IMR-90 (cell line): ENCODE results near the gene CPXM1. TPM values are rescaled to one million over a fixed set of nuclear protein-coding genes. Genes with fewer than 3 reads are reported as not detected.

ENCODE experiments used
- ATAC-seq: fragments of 200-7000 bp; cut with Tn5 transposase; 2 replicates; pipeline ENCODE4 v1.9.1; 2020; ENCODE audit warnings: low read depth, mild to moderate bottlenecking, moderate library complexity
- BruUV-seq: library from RNA; stranded (reverse); fragments of 400-500 nt; replicated peaks from 2 replicates; lab custom pipeline; 2021; lab: Mats Ljungman, UMichigan
- CTCF ChIA-PET: fragments of 300-600 bp; formaldehyde crosslinking; extraction: SDS; loops from one replicate; lab custom pipeline; 2021; ENCODE audit warnings: antibody characterized with exemption; lab: Yijun Ruan, JAX
- POLR2A ChIA-PET: fragments of 300-600 bp; sonication (Branson Sonifier 250); formaldehyde crosslinking; loops from one replicate; lab custom pipeline; 2022; ENCODE audit warnings: antibody characterized with exemption; ENCODE audit not compliant: unreplicated experiment; lab: Charles Lee
- DNase-seq: peaks from one replicate; pipeline ENCODE4 v3.0.0; 2013
- H2AFZ ChIP-seq: replicated peaks from 2 replicates; pipeline ENCODE3; 2013; ENCODE audit warnings: low read length, mild to moderate bottlenecking; ENCODE audit not compliant: poor library complexity
- H2AK5ac ChIP-seq: 2 replicates; pipeline ENCODE4 v1.6.1; 2013; ENCODE audit warnings: low read depth, low read length, inconsistent platforms
- H2AK9ac ChIP-seq: replicated peaks from 2 replicates; pipeline ENCODE3; 2013; ENCODE audit warnings: mild to moderate bottlenecking, low read depth, low read length, moderate library complexity; ENCODE audit not compliant: poor library complexity
- H2BK120ac ChIP-seq: 2 replicates; pipeline ENCODE4 v1.6.1; 2013; ENCODE audit warnings: low read depth, low read length, inconsistent platforms
- H2BK15ac ChIP-seq: 3 replicates; pipeline ENCODE4 v1.6.1; 2013; ENCODE audit warnings: low read depth, low read length, inconsistent platforms
- H2BK20ac ChIP-seq: 2 replicates; pipeline ENCODE4 v1.6.1; 2013; ENCODE audit warnings: low read depth, mild to moderate bottlenecking, inconsistent platforms, low read length, moderate library complexity
- H2BK5ac ChIP-seq: 2 replicates; pipeline ENCODE4 v1.6.1; 2013; ENCODE audit warnings: mild to moderate bottlenecking, low read depth, low read length, inconsistent platforms; ENCODE audit not compliant: poor library complexity, severe bottlenecking
- H3K14ac ChIP-seq: replicated peaks from 2 replicates; pipeline ENCODE4 v1.6.1; 2013; ENCODE audit warnings: low read depth, low read length, inconsistent platforms
- H3K18ac ChIP-seq: 2 replicates; pipeline ENCODE4 v1.6.1; 2013; ENCODE audit warnings: low read depth, low read length, control low read depth
- H3K23ac ChIP-seq: 2 replicates; pipeline ENCODE4 v1.6.1; 2013; ENCODE audit warnings: low read depth, low read length, inconsistent platforms
- H3K27ac ChIP-seq: 2 replicates; pipeline ENCODE4 v1.5.1; 2013; ENCODE audit warnings: mild to moderate bottlenecking, control low read depth, low read length; ENCODE audit not compliant: insufficient read depth
- H3K27me3 ChIP-seq: 2 replicates; pipeline ENCODE4 v1.6.1; 2013; ENCODE audit warnings: low read length; ENCODE audit not compliant: control insufficient read depth, insufficient read depth
- H3K36me3 ChIP-seq: 2 replicates; pipeline ENCODE4 v1.6.1; 2013; ENCODE audit warnings: low read length, mixed read lengths; ENCODE audit not compliant: control insufficient read depth, insufficient read depth
- H3K4ac ChIP-seq: 2 replicates; pipeline ENCODE4 v1.6.1; 2013; ENCODE audit warnings: low read depth, low read length, inconsistent platforms
- H3K4me1 ChIP-seq: 2 replicates; pipeline ENCODE4 v1.6.1; 2013; ENCODE audit warnings: low read length, mixed read lengths; ENCODE audit not compliant: control insufficient read depth, insufficient read depth
- H3K4me2 ChIP-seq: 2 replicates; pipeline ENCODE4 v1.6.1; 2013; ENCODE audit warnings: low read depth, mild to moderate bottlenecking, control low read depth, low read length, moderate library complexity
- H3K4me3 ChIP-seq: 2 replicates; pipeline ENCODE4 v1.5.1; 2013; ENCODE audit warnings: low read depth, mild to moderate bottlenecking, control low read depth, low read length, moderate library complexity; ENCODE audit not compliant: insufficient read depth
- H3K56ac ChIP-seq: 2 replicates; pipeline ENCODE4 v1.6.1; 2013; ENCODE audit warnings: low read length, inconsistent platforms; ENCODE audit not compliant: insufficient read depth; ENCODE audit errors: extremely low read depth
- H3K79me1 ChIP-seq, 2 experiments: 2 replicates each; pipeline ENCODE4 v1.6.1; 2013; ENCODE audit warnings: low read length in 2 of 2, inconsistent platforms in 1 of 2, low read depth in 1 of 2
- H3K9ac ChIP-seq: 2 replicates; pipeline ENCODE4 v1.6.1; 2013; ENCODE audit warnings: low read depth, low read length, control low read depth
- H3K9me1 ChIP-seq: 2 replicates; pipeline ENCODE4 v1.6.1; 2013; ENCODE audit warnings: low read length, inconsistent platforms; ENCODE audit not compliant: insufficient read depth
- H3K9me3 ChIP-seq: 2 replicates; pipeline ENCODE4 v1.6.1; 2013; ENCODE audit warnings: low read length; ENCODE audit not compliant: control insufficient read depth, insufficient read depth
- H4K20me1 ChIP-seq: 2 replicates; pipeline ENCODE4 v1.6.1; 2013; ENCODE audit warnings: low read length, inconsistent platforms; ENCODE audit not compliant: insufficient read depth
- H4K5ac ChIP-seq: 2 replicates; pipeline ENCODE4 v1.6.1; 2013; ENCODE audit warnings: mild to moderate bottlenecking, low read depth, low read length, control low read depth
- H4K8ac ChIP-seq, 2 experiments: 2 replicates each; pipeline ENCODE4 v1.6.1; 2013; ENCODE audit warnings: low read depth in 2 of 2, low read length in 2 of 2, control low read depth in 1 of 2, inconsistent platforms in 1 of 2
- H4K91ac ChIP-seq: 2 replicates; pipeline ENCODE4 v1.6.1; 2013; ENCODE audit warnings: low read depth, low read length, inconsistent platforms; ENCODE audit not compliant: insufficient read depth
- BHLHE40 ChIP-seq: fragments of 150-350 bp; IDR thresholded peaks from 2 replicates; pipeline ENCODE4 v1.6.1; 2016; ENCODE audit warnings: mild to moderate bottlenecking, low read depth, low read length
- CEBPB ChIP-seq: IDR thresholded peaks from 2 replicates; pipeline ENCODE4 v1.6.1; 2012; ENCODE audit warnings: low read depth, low read length, improper control_type of control experiment
- CHD1 ChIP-seq: IDR thresholded peaks from 2 replicates; pipeline ENCODE4 v1.6.1; 2012; ENCODE audit warnings: low read depth, low read length, improper control_type of control experiment
- FOS ChIP-seq: fragments of 150-350 bp; IDR thresholded peaks from 2 replicates; pipeline ENCODE4 v1.6.1; 2016; ENCODE audit warnings: low read depth, low read length
- MAFK ChIP-seq: IDR thresholded peaks from 2 replicates; pipeline ENCODE4 v1.6.1; 2012; ENCODE audit warnings: low read depth, low read length, improper control_type of control experiment
- MAZ ChIP-seq: IDR thresholded peaks from 2 replicates; pipeline ENCODE4 v1.6.1; 2012; ENCODE audit warnings: low read depth, mild to moderate bottlenecking, low read length, improper control_type of control experiment, moderate library complexity, borderline replicate concordance
- MXI1 ChIP-seq: IDR thresholded peaks from 2 replicates; pipeline ENCODE4 v1.6.1; 2012; ENCODE audit warnings: low read depth, mild to moderate bottlenecking, low read length, moderate library complexity, borderline replicate concordance
- NFE2L2 ChIP-seq: fragments of 150-350 bp; IDR thresholded peaks from 2 replicates; pipeline ENCODE4 v1.6.1; 2016; ENCODE audit warnings: low read depth, mild to moderate bottlenecking, low read length
- RAD21 ChIP-seq: IDR thresholded peaks from 2 replicates; pipeline ENCODE4 v1.6.1; 2012; ENCODE audit warnings: low read length, improper control_type of control experiment
- RCOR1 ChIP-seq: IDR thresholded peaks from 2 replicates; pipeline ENCODE4 v1.6.1; 2012; ENCODE audit warnings: mild to moderate bottlenecking, low read length, improper control_type of control experiment; ENCODE audit not compliant: insufficient replicate concordance
- RFX5 ChIP-seq: IDR thresholded peaks from 2 replicates; pipeline ENCODE4 v1.8.0; 2012; ENCODE audit warnings: low read depth, mild to moderate bottlenecking, low read length, moderate library complexity
- SMC3 ChIP-seq: fragments of 150-350 bp; IDR thresholded peaks from 2 replicates; pipeline ENCODE4 v1.6.1; 2016; ENCODE audit warnings: low read depth, mild to moderate bottlenecking, antibody characterized with exemption, low read length, moderate library complexity
- WGBS, 2 experiments: methylation state at CpG; one replicate each; pipeline versions ENCODE4 v1.1.5 to v1.1.7; 2013; ENCODE audit warnings: missing lambda C conversion rate in 2 of 2; ENCODE audit not compliant: insufficient read length in 1 of 2; ENCODE audit errors: extremely low coverage in 2 of 2; 5-methylcytosine and 5-hydroxymethylcytosine counted together
- dilution Hi-C: fragments of 300-500 bp; cut with HindIII; formaldehyde crosslinking; loops from one replicate; pipeline ENCODE4 v1.14.3; 2018; ENCODE audit warnings: low sequenced_read_pairs; ENCODE audit not compliant: unreplicated experiment
- in situ Hi-C: fragments of 300-500 bp; cut with MboI; formaldehyde crosslinking; loops from 3 replicates; pipeline ENCODE4 v1.14.3; 2019; ENCODE audit warnings: low sequenced_read_pairs, inconsistent platforms, mixed read lengths
- intact Hi-C: fragments of 100-400 bp; cut with micrococcal nuclease; formaldehyde crosslinking; loops from 2 replicates; pipeline ENCODE4 v1.10.0; 2022
- polyA plus RNA-seq, 3 experiments: library from polyadenylated mRNA; depleted of rRNA; stranded (reverse); fragments of >200 nt; gene quantifications; 2 replicates each; pipeline ENCODE4 v1.2.3, GENCODE V29; 2012; ENCODE audit warnings: low replicate concordance in 1 of 3
- total RNA-seq: library from RNA; depleted of rRNA; stranded (reverse); fragments of >200 nt; gene quantifications from 2 replicates; pipeline ENCODE4 v1.2.3, GENCODE V29; 2012
- TF ChIP-seq, protein P1 (sequence below): fragments of 150-350 bp; IDR thresholded peaks from 2 replicates; pipeline ENCODE4 v1.6.1; 2017; ENCODE audit warnings: mild to moderate bottlenecking, antibody characterized with exemption, low read length, low read depth
- TF ChIP-seq, protein P2 (sequence below): conservative IDR thresholded peaks from 2 replicates; pipeline ENCODE4 v1.5.1; 2012; ENCODE audit warnings: mild to moderate bottlenecking, low read depth, low read length, improper control_type of control experiment

CPXM1 gene
- total and polyA plus RNA-seq, 2 of the 4 experiments (the other 2 are of a cell fraction), result 1.1 to 4.6 TPM

DNA sequence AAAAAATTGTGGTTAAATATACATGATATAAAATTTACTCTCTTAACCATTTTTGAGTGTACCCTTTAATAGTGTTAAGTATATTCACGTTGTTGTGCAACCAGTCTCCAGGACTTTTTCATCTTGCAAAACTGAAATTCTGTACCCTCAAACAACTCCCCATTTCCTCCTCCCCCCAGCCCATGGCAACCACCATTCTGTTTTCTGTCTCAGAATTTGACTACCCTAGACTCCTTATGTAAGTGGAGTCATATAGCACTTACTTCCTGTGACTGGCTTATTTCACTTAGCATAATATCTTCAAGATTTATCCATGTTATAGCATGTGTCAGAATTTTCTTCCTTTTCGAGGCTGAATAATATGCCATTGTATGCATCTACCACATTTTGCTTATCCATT is 45.2 kb upstream of the CPXM1 start:
- Histone ChIP-seq H2AK5ac (no peak overlapping the region), H3K4ac (no peak overlapping the region), H3K9me1 (no peaks in the 10 kb centered on the region; the same call in 1 of the 2 replicates), H2AFZ (no peak overlapping the region), H2AK9ac (no peak overlapping the region), H2BK120ac (no peak overlapping the region), H3K4me1 (peaks cover 2% of the 10 kb centered on the region), H2BK15ac (no peak overlapping the region), H4K20me1 (no peaks in the 10 kb centered on the region), H3K18ac (no peak overlapping the region), H3K9ac (no peak overlapping the region), H3K27me3 (no peaks in the 10 kb centered on the region), H2BK20ac (no peak overlapping the region), H4K8ac (no peak overlapping the region), H3K23ac (no peak overlapping the region), H3K36me3 (peaks cover 3% of the 10 kb centered on the region; the same call in 1 of the 2 replicates), H3K4me2 (no peak overlapping the region), H3K56ac (no peak overlapping the region), H3K9me3 (no peaks in the 10 kb centered on the region), H3K4me3 (no peak overlapping the region), H4K91ac (no peak overlapping the region), H2BK5ac (no peak overlapping the region), H3K14ac (no peak overlapping the region), H3K27ac (no peak overlapping the region), H3K79me1 (peaks cover 33 to 51% of the 10 kb centered on the region in 2 experiments), H4K5ac (no peak overlapping the region)
- POLR2A ChIA-PET, result no interaction called here
- in situ Hi-C loops, result loop anchor here (25.0 kb wide), 1 partner anchor 333 kb away; the partner anchor contains the start of gene ZNF343
- CTCF ChIA-PET, result interaction anchor here (0.6 kb wide), 1 partner anchor 158 kb away, joined by 4 read pairs; no protein-coding TSS in a partner anchor
- TF ChIP-seq MXI1, result no peak
- TF ChIP-seq FOS, result no peak
- TF ChIP-seq BHLHE40, result no peak
- TF ChIP-seq RAD21, result no peak
- TF ChIP-seq, protein P1, sequence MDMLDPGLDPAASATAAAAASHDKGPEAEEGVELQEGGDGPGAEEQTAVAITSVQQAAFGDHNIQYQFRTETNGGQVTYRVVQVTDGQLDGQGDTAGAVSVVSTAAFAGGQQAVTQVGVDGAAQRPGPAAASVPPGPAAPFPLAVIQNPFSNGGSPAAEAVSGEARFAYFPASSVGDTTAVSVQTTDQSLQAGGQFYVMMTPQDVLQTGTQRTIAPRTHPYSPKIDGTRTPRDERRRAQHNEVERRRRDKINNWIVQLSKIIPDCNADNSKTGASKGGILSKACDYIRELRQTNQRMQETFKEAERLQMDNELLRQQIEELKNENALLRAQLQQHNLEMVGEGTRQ, result no peak
- TF ChIP-seq NFE2L2, result no peak
- TF ChIP-seq RCOR1, result no peak
- no peak for TF ChIP-seq MAFK
- TF ChIP-seq, protein P2, sequence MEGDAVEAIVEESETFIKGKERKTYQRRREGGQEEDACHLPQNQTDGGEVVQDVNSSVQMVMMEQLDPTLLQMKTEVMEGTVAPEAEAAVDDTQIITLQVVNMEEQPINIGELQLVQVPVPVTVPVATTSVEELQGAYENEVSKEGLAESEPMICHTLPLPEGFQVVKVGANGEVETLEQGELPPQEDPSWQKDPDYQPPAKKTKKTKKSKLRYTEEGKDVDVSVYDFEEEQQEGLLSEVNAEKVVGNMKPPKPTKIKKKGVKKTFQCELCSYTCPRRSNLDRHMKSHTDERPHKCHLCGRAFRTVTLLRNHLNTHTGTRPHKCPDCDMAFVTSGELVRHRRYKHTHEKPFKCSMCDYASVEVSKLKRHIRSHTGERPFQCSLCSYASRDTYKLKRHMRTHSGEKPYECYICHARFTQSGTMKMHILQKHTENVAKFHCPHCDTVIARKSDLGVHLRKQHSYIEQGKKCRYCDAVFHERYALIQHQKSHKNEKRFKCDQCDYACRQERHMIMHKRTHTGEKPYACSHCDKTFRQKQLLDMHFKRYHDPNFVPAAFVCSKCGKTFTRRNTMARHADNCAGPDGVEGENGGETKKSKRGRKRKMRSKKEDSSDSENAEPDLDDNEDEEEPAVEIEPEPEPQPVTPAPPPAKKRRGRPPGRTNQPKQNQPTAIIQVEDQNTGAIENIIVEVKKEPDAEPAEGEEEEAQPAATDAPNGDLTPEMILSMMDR, result no peak
- TF ChIP-seq CHD1, result no peak
- TF ChIP-seq CEBPB, result no peak
- TF ChIP-seq MAZ, result no peak
- TF ChIP-seq RFX5, result no peak
- TF ChIP-seq SMC3, result no peak
- ATAC-seq, result no peak
- dilution Hi-C loops, result no loop called here
- no peak for DNase-seq
- no TSS peak for BruUV-seq
- intact Hi-C loops, result no loop called here
- no CpG with 5 or more reads among the region's 2 CpGs for WGBS, 2 experiments
